ENCODE results near the gene LYPD8. TPM values are rescaled to one million over a fixed set of nuclear protein-coding genes. Genes with fewer than 3 reads are reported as not detected.

Gene LYPD8, protein sequence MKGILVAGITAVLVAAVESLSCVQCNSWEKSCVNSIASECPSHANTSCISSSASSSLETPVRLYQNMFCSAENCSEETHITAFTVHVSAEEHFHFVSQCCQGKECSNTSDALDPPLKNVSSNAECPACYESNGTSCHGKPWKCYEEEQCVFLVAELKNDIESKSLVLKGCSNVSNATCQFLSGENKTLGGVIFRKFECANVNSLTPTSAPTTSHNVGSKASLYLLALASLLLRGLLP
- not detected in 2 replicates for total RNA-seq

DNA sequence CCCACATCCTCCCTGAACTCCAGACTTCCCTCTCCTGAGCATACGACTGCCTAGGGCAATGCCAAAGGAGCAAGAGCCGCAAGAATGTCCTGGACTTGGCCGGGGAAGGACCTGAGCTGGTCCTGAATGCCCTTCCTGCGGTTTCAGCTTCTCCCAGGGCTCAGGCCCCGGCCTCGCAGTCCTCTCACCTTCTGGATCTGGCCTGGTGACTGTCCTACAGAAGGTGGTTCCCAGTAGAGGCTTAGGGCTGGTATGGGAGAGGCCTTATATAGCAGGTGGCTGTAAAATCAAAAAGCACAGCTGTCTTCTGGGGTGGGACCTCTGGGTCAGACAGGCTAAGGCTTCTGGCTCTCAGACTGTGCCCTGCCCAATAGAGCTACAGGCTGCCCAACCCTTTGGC is at the start of gene LYPD8:
LYPD8 (minus strand) TSS at position 243 of the 400 bp plus-strand sequence. CDS start 4,678 bp downstream, outside the sequence.

DNA sequence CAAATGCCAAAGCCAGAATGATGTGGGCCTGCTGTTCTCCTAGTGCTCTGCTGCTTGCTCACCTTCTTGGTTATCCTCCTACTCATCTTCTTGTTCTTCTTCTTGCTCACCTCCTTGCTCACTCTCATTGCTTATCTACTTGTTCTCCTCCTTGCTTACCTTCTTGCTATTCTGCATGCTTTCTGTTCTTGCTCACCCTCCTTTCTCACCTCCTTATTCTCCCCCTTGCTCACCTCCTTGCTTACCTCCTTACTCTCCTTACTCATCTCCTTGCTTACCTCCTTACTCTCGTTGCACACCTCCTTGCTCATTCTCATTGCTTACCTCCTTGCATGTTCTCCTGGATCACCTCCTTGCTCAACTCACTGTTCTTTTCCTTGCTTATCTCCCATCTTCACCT is 52.8 kb downstream of the LYPD8 start, which contains the start of gene OR14I1:
OR14I1 (minus strand) TSS at position 53 of the 400 bp plus-strand sequence.

Small RNA genes lying within 50 kb of the gene (small RNA-seq; reads per million reads assigned to genes)
- gene AHCYP8: not detected

Other genes with a start within 250 kb of the LYPD8 start
- gene OR2G6, start 247.7 kb downstream of the LYPD8 start, total RNA-seq: not detected in 2 replicates
- not detected in 2 replicates for gene OR2T29, start 193.0 kb downstream of the LYPD8 start, total RNA-seq
- not detected in 2 replicates for gene OR2T34, start 181.0 kb downstream of the LYPD8 start, total RNA-seq
- not detected in 2 replicates for gene OR2T10, start 158.1 kb downstream of the LYPD8 start, total RNA-seq
- not detected in 2 replicates for gene OR2T11, start 120.7 kb downstream of the LYPD8 start, total RNA-seq
- gene OR2T35, start 110.5 kb downstream of the LYPD8 start, total RNA-seq: not detected in 2 replicates
- not detected in 2 replicates for gene OR2T27, start 100.2 kb downstream of the LYPD8 start, total RNA-seq
- not detected in 2 replicates for gene OR14I1, start 53.0 kb downstream of the LYPD8 start, total RNA-seq
- 16.5 and 18.2 TPM in 2 replicates for gene SH3BP5L, start 70.2 kb upstream of the LYPD8 start, total RNA-seq
- 13.6 and 16.6 TPM in 2 replicates for gene ZNF672, start 82.5 kb upstream of the LYPD8 start, total RNA-seq
- 20.6 and 23.9 TPM in 2 replicates for gene ZNF692, start 103.3 kb upstream of the LYPD8 start, total RNA-seq
- gene PGBD2, start 150.5 kb upstream of the LYPD8 start, total RNA-seq: 2.9 and 4.3 TPM in 2 replicates

All from subcutaneous preadipocyte (primary cell).